Pulmonary artery endothelial cell (primary cell): ENCODE results near the gene MTRF1. TPM values are rescaled to one million over a fixed set of nuclear protein-coding genes. Genes with fewer than 3 reads are reported as not detected.
"Not testable (repeated sequence)": the region's sequence is repeated elsewhere in the genome, so short reads cannot be mapped to it uniquely, and the experiment has no call there.

ENCODE experiments used
- DNase-seq: peaks from one replicate; pipeline ENCODE4 v3.0.0-alpha.2; 2011; ENCODE audit warnings: low read depth, low spot score
- total RNA-seq: library from RNA; depleted of rRNA; stranded (reverse); fragments of >200 nt; gene quantifications from 2 replicates; pipeline ENCODE4 v1.2.3, GENCODE V29; 2014

Gene MTRF1
- total RNA-seq, 1 donor from 2014 or later: 11.1 TPM

DNA sequence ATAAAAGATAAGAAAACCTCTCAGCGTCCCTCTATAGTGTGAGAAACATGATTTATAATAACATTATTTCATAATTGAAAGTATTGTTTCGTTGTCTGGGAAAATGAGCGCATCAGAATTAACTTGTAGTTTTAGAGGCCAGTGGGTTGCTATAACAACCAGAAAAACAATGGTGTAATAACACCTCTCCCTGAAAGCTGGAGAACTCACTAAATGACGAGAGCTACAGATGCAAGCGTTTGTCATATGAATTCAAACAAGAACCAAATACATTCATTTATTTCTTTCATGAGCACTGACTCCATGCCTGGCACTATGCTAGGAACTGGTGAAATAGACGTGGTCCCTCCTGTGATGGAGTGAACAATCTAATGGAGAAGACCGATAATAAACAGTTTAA lies 85.3 kb downstream of the MTRF1 start:
- no peak for DNase-seq

DNA sequence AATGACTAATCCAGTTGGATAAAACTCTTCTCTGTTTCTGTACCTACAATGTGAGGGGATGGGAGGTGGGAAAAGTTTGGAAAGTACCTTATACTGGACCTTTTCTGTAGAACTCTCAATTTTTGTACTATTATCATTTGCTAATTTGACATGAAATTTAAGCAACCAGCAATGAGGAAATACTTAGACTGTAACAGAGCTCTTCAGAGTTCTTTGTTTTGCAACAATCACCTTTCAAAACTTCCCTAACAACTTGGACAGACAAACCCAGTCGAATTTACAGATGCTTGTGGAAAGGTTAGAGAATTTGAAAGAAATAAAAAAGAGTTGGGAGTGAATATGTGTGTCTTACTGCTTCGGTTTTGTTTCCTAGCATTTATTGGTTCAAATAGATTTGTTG lies 85.8 kb downstream of the MTRF1 start:
- no peak for DNase-seq

GRCh38 chr13:41175576-41175975 lies 87.8 kb downstream of the MTRF1 start:
- not testable (repeated sequence) for DNase-seq

Other genes with a start within 250 kb of the MTRF1 start
- gene ELF1, start 244.3 kb downstream of the MTRF1 start, total RNA-seq: 63.6 and 71.3 TPM in 2 replicates
- gene WBP4, start 202.1 kb downstream of the MTRF1 start, total RNA-seq: 7.4 and 10.7 TPM in 2 replicates
- 9.4 and 15.3 TPM in 2 replicates for gene KBTBD6, start 130.8 kb downstream of the MTRF1 start, total RNA-seq
- 3.3 and 6.2 TPM in 2 replicates for gene KBTBD7, start 69.0 kb downstream of the MTRF1 start, total RNA-seq
- gene NAA16, start 47.7 kb upstream of the MTRF1 start, total RNA-seq: 6.2 and 9.6 TPM in 2 replicates
- gene RGCC, start 194.0 kb upstream of the MTRF1 start, total RNA-seq: 21.7 and 40.4 TPM in 2 replicates